Measurements from ENCODE around the gene SDF2. TPM values are rescaled to one million over a fixed set of nuclear protein-coding genes. Genes with fewer than 3 reads are reported as not detected.

The SDF2 gene
- total and polyA plus RNA-seq, 2 donors (not counting 1 experiment from before 2014, with no cell fraction given), result 58.5 to 65.2 TPM

GRCh38 chr17:28623696-28624095 lies 38.0 kb downstream of the SDF2 start:
- Histone ChIP-seq H3K27me3 (ENCODE audit: control insufficient read depth, insufficient read depth, low read length) (no peaks in the 10 kb centered on the region), H3K4me2 (ENCODE audit: extremely low read depth, insufficient read depth, low read length) (no peak overlapping the region), H4K20me1 (ENCODE audit: control insufficient read depth, extremely low read depth, insufficient read depth, low read length) (no peaks in the 10 kb centered on the region), H2AFZ (ENCODE audit: low read length) (no peak overlapping the region), H3K27ac (ENCODE audit: insufficient read depth, low read length) (no peak overlapping the region), H3K4me3 (replicated peaks in 1 of 4; ENCODE audit: control extremely low read depth in 1 of 4, insufficient read depth in 1 of 4, low read depth in 3 of 4, low read length in 4 of 4) (no peak overlapping the region), H3K36me3 (ENCODE audit: control insufficient read depth, insufficient read depth, low read length) (peaks cover 10% of the 10 kb centered on the region), H3K79me2 (ENCODE audit: control insufficient read depth, insufficient read depth, low read length) (no peaks in the 10 kb centered on the region), H3K9me3 (ENCODE audit: control insufficient read depth, insufficient read depth, low read depth, low read length) (no peaks in the 10 kb centered on the region), H3K9ac (ENCODE audit: insufficient read depth, low read length) (no peak overlapping the region), H3K4me1 (ENCODE audit: control insufficient read depth, extremely low read depth, insufficient read depth, low read length) (no peaks in the 10 kb centered on the region)
- DNase-seq (ENCODE audit: low read depth in 2 of 2), result no peak
- TF ChIP-seq, protein P1, sequence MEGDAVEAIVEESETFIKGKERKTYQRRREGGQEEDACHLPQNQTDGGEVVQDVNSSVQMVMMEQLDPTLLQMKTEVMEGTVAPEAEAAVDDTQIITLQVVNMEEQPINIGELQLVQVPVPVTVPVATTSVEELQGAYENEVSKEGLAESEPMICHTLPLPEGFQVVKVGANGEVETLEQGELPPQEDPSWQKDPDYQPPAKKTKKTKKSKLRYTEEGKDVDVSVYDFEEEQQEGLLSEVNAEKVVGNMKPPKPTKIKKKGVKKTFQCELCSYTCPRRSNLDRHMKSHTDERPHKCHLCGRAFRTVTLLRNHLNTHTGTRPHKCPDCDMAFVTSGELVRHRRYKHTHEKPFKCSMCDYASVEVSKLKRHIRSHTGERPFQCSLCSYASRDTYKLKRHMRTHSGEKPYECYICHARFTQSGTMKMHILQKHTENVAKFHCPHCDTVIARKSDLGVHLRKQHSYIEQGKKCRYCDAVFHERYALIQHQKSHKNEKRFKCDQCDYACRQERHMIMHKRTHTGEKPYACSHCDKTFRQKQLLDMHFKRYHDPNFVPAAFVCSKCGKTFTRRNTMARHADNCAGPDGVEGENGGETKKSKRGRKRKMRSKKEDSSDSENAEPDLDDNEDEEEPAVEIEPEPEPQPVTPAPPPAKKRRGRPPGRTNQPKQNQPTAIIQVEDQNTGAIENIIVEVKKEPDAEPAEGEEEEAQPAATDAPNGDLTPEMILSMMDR (conservative IDR thresholded peaks at IDR 0.05 in 1 of 2, IDR thresholded peaks at IDR 0.05 in 1 of 2; ENCODE audit: low read depth in 1 of 2, low read length in 2 of 2), result no peak
- TF ChIP-seq EZH2 (IDR thresholded peaks at IDR 0.05; ENCODE audit: low read length, missing control alignments), result no peak

- no peaks in the 10 kb centered on the region for H3K4me1 ChIP-seq (ENCODE audit: control insufficient read depth, extremely low read depth, insufficient read depth, low read length)
- H3K9me3 ChIP-seq (ENCODE audit: control insufficient read depth, insufficient read depth, low read depth, low read length), result no peaks in the 10 kb centered on the region
- no peak overlapping the region for H2AFZ ChIP-seq (ENCODE audit: low read length)
- no peaks in the 10 kb centered on the region for H4K20me1 ChIP-seq (ENCODE audit: control insufficient read depth, extremely low read depth, insufficient read depth, low read length)
- H3K27me3 ChIP-seq (ENCODE audit: control insufficient read depth, insufficient read depth, low read length), result no peaks in the 10 kb centered on the region
- H3K4me3 ChIP-seq (replicated peaks in 1 of 4; ENCODE audit: control extremely low read depth in 1 of 4, insufficient read depth in 1 of 4, low read depth in 3 of 4, low read length in 4 of 4), result no peak overlapping the region
- no peak for DNase-seq (ENCODE audit: low read depth in 2 of 2)
- H3K36me3 ChIP-seq (ENCODE audit: control insufficient read depth, insufficient read depth, low read length), result peaks cover 10% of the 10 kb centered on the region
- no peak overlapping the region for H3K9ac ChIP-seq (ENCODE audit: insufficient read depth, low read length)
- H3K27ac ChIP-seq (ENCODE audit: insufficient read depth, low read length), result no peak overlapping the region
- no peaks in the 10 kb centered on the region for H3K79me2 ChIP-seq (ENCODE audit: control insufficient read depth, insufficient read depth, low read length)
- no peak overlapping the region for H3K4me2 ChIP-seq (ENCODE audit: extremely low read depth, insufficient read depth, low read length)
- TF ChIP-seq, protein P1 (conservative IDR thresholded peaks at IDR 0.05 in 1 of 2, IDR thresholded peaks at IDR 0.05 in 1 of 2; ENCODE audit: low read depth in 1 of 2, low read length in 2 of 2), result no peak
- TF ChIP-seq EZH2 (IDR thresholded peaks at IDR 0.05; ENCODE audit: low read length, missing control alignments), result no peak
These were observed 39.5 kb downstream of the SDF2 start for GRCh38 chr17:28622186-28622585.

DNA sequence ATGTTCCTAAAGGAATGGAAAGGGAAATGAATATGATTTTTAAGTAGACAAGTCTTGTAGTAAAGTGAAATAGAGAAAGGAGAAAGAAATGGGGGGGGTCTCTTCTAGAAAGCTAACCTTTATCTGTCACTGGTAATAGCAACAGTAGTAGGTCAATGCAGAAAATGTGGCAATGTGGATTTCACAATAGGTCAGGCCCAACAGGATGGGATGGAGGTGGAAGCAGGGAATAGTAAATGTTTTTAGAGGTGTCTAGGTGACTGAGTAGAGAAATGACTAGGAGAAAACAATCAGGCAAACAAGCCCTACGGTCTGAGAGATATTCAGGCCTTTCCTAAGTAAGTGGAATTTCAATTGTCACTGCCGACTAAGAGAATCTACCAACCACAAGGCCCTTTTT lies 41.7 kb downstream of the SDF2 start:
- no peak for TF ChIP-seq EZH2 (IDR thresholded peaks at IDR 0.05; ENCODE audit: low read length, missing control alignments)
- TF ChIP-seq, protein P1 (conservative IDR thresholded peaks at IDR 0.05 in 1 of 2, IDR thresholded peaks at IDR 0.05 in 1 of 2; ENCODE audit: low read depth in 1 of 2, low read length in 2 of 2), result no peak
- no peaks in the 10 kb centered on the region for H3K4me1 ChIP-seq (ENCODE audit: control insufficient read depth, extremely low read depth, insufficient read depth, low read length)
- H3K27ac ChIP-seq (ENCODE audit: insufficient read depth, low read length), result no peak overlapping the region
- H3K27me3 ChIP-seq (ENCODE audit: control insufficient read depth, insufficient read depth, low read length), result no peaks in the 10 kb centered on the region
- H3K36me3 ChIP-seq (ENCODE audit: control insufficient read depth, insufficient read depth, low read length), result peaks cover 17% of the 10 kb centered on the region
- H2AFZ ChIP-seq (ENCODE audit: low read length), result no peak overlapping the region
- no peaks in the 10 kb centered on the region for H4K20me1 ChIP-seq (ENCODE audit: control insufficient read depth, extremely low read depth, insufficient read depth, low read length)
- no peaks in the 10 kb centered on the region for H3K9me3 ChIP-seq (ENCODE audit: control insufficient read depth, insufficient read depth, low read depth, low read length)
- H3K4me2 ChIP-seq (ENCODE audit: extremely low read depth, insufficient read depth, low read length), result no peak overlapping the region
- H3K9ac ChIP-seq (ENCODE audit: insufficient read depth, low read length), result no peak overlapping the region
- no peak overlapping the region for H3K4me3 ChIP-seq (replicated peaks in 1 of 4; ENCODE audit: control extremely low read depth in 1 of 4, insufficient read depth in 1 of 4, low read depth in 3 of 4, low read length in 4 of 4)
- no peak for DNase-seq (ENCODE audit: low read depth in 2 of 2)
- no peaks in the 10 kb centered on the region for H3K79me2 ChIP-seq (ENCODE audit: control insufficient read depth, insufficient read depth, low read length)

Data from fibroblast of lung (primary cell).